Esophagus muscularis mucosa (tissue), 4 donors: ENCODE results near the gene CYP51A1. TPM values are rescaled to one million over a fixed set of nuclear protein-coding genes. Genes with fewer than 3 reads are reported as not detected.

ENCODE experiments used
- DNase-seq: peaks from one replicate; pipeline ENCODE4 v3.0.0-alpha.2; 2017; ENCODE audit errors: extremely low spot score
- H3K27ac ChIP-seq, 4 donors: fragments of 200-600 bp; sonication (generic); replicated peaks in 1 of 4; 1 replicate in 3 of 4; 2 replicates in 1 of 4; pipeline ENCODE4 v1.5.1; 2016 to 2019; ENCODE audit warnings: mild to moderate bottlenecking in 1 of 4
- H3K27me3 ChIP-seq, 4 donors: fragments of 200-600 bp; sonication (generic); one replicate each; pipeline versions ENCODE4 v1.5.1 to v1.6.0; 2016 to 2019
- H3K36me3 ChIP-seq, 4 donors: fragments of 200-600 bp; sonication (generic); one replicate each; pipeline ENCODE4 v1.5.1; 2016 to 2019
- H3K4me1 ChIP-seq, 4 donors: fragments of 200-600 bp; sonication (generic); one replicate each; pipeline ENCODE4 v1.5.1; 2016 to 2019
- H3K4me3 ChIP-seq, 4 donors: fragments of 200-600 bp; sonication (generic); 1 replicate in 2 of 4; 2 replicates in 2 of 4; pipeline ENCODE4 v1.5.1; 2016 to 2019; ENCODE audit warnings: mild to moderate bottlenecking in 4 of 4, moderate library complexity in 1 of 4
- H3K9me3 ChIP-seq, 4 donors: fragments of 200-600 bp; sonication (generic); 1 replicate in 3 of 4; 2 replicates in 1 of 4; pipeline ENCODE4 v1.5.1; 2016 to 2019
- EP300 ChIP-seq: sonication (generic); formaldehyde crosslinking; IDR thresholded peaks from one replicate; pipeline ENCODE4 v1.6.1; 2017; ENCODE audit warnings: antibody characterized with exemption
- POLR2A ChIP-seq: fragments of 450-650 bp; IDR thresholded peaks from one replicate; pipeline ENCODE4 v1.6.1; 2017; ENCODE audit warnings: antibody characterized with exemption, moderate library complexity, mild to moderate bottlenecking, low read depth
- POLR2AphosphoS5 ChIP-seq, 2 donors: sonication (generic); formaldehyde crosslinking; IDR thresholded peaks; one replicate each; pipeline ENCODE4 v1.6.1; 2017; ENCODE audit warnings: antibody characterized with exemption in 2 of 2
- WGBS: methylation state at CpG from one replicate; pipeline ENCODE4 v1.1.5; 2018; 5-methylcytosine and 5-hydroxymethylcytosine counted together
- intact Hi-C: fragments of 100-400 bp; cut with DNase I; formaldehyde crosslinking; loops from one replicate; pipeline ENCODE4 v1.15.1; 2023
- total RNA-seq, 4 donors: library from RNA; depleted of rRNA; stranded (reverse); fragments of >200 nt; gene quantifications; one replicate each; pipeline versions ENCODE4 v1.1.0 to v1.2.1, GENCODE V29; 2016
- TF ChIP-seq, protein P1 (sequence below), 3 experiments: fragments of 200-600 bp in 2 of 3; fragments of 450-650 bp in 1 of 3; sonication (generic) in 2 of 3; IDR thresholded peaks; one replicate each; pipeline ENCODE4 v1.5.1; 2017 to 2019; ENCODE audit warnings: antibody characterized with exemption in 3 of 3, mild to moderate bottlenecking in 2 of 3, moderate library complexity in 1 of 3

Gene CYP51A1
- total RNA-seq, 4 donors from 2014 or later, result 21.7 to 32.8 (median 27.3) TPM

DNA sequence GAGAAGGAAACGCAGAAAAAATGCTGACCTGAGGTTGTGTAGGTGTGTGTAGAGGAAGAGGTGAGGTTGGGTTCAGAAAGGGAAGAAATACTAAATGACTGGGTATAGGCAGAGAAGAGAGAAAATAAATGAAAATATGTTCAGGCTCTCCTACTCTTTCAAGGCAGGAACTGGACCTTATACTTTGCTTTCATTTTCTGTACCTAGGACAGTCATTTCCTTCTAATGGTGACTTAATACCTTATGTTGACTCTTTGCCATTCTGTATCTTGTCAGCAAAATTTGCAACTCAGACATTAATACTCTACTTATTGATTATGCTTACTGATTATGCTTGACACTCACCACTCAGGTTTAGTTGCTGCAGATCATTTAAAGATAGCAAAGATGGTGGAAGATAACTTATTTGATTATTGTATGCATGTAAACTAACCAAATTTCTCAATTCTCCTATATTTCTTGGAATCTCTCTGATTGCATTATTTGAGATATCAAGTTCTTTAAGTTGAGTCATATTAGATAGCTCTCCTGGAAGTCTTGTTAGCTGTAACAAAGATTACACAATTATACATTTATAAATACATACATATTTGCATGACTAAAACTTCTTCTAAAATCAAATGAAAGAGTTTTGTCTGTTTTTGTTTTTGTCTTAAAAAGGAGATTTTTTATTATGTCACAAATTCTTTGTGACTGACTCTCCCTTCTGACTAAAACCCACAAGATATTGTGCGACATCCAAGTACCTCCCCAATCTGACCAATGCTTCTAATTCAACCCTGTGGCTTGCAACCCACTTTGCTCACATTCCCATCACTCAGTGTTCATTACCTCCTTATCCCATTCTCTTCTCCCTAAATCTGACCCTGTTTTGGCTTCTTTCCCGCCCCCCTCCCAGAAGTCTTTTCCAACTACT is 24.6 kb upstream of the CYP51A1 start:
- Histone ChIP-seq H3K4me3 (no peak overlapping the region), H3K27me3 (no peaks in the 10 kb centered on the region), H3K9me3 (no peaks in the 10 kb centered on the region), H3K36me3 (no peaks in the 10 kb centered on the region), H3K4me1 (no peaks in the 10 kb centered on the region), H3K27ac (no peak overlapping the region)
- no peak for DNase-seq
- 93% methylated on average over 3 of the region's 3 CpGs for WGBS
- no peak for TF ChIP-seq POLR2A
- TF ChIP-seq, protein P1, sequence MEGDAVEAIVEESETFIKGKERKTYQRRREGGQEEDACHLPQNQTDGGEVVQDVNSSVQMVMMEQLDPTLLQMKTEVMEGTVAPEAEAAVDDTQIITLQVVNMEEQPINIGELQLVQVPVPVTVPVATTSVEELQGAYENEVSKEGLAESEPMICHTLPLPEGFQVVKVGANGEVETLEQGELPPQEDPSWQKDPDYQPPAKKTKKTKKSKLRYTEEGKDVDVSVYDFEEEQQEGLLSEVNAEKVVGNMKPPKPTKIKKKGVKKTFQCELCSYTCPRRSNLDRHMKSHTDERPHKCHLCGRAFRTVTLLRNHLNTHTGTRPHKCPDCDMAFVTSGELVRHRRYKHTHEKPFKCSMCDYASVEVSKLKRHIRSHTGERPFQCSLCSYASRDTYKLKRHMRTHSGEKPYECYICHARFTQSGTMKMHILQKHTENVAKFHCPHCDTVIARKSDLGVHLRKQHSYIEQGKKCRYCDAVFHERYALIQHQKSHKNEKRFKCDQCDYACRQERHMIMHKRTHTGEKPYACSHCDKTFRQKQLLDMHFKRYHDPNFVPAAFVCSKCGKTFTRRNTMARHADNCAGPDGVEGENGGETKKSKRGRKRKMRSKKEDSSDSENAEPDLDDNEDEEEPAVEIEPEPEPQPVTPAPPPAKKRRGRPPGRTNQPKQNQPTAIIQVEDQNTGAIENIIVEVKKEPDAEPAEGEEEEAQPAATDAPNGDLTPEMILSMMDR (IDR thresholded peaks at IDR 0.05), result no peak
- TF ChIP-seq POLR2AphosphoS5 (IDR thresholded peaks at IDR 0.05), result no peak
- TF ChIP-seq EP300, result no peak
- intact Hi-C loops, result no loop called here

DNA sequence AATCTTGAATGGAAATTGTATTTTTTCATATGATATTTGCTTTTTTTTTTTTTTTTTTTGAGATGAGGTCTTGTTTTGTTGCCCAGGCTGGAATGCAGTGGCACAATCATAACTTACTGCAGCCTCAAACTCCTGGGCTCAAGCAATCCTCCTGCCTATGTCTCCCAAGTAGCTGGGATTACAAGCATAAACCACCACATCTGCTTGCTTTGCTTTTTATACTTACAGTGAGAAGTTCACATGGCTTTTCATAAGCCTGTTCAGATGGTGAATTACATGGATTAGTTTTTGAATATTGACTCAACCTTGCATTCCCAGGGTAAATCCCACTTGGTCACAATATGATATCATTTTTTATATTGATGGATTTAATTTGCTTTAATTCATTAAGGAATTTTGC is 22.7 kb upstream of the CYP51A1 start:
- H3K4me1 ChIP-seq, result no peaks in the 10 kb centered on the region
- DNase-seq, result no peak
- no peaks in the 10 kb centered on the region for H3K36me3 ChIP-seq
- H3K27ac ChIP-seq, result no peak overlapping the region
- H3K27me3 ChIP-seq, result no peaks in the 10 kb centered on the region
- intact Hi-C loops, result no loop called here
- H3K9me3 ChIP-seq, result no peaks in the 10 kb centered on the region
- no peak overlapping the region for H3K4me3 ChIP-seq
- TF ChIP-seq EP300 (no peak), POLR2AphosphoS5 (IDR thresholded peaks at IDR 0.05) (no peak), POLR2A (no peak)
- TF ChIP-seq, protein P1 (IDR thresholded peaks at IDR 0.05), result no peak

DNA sequence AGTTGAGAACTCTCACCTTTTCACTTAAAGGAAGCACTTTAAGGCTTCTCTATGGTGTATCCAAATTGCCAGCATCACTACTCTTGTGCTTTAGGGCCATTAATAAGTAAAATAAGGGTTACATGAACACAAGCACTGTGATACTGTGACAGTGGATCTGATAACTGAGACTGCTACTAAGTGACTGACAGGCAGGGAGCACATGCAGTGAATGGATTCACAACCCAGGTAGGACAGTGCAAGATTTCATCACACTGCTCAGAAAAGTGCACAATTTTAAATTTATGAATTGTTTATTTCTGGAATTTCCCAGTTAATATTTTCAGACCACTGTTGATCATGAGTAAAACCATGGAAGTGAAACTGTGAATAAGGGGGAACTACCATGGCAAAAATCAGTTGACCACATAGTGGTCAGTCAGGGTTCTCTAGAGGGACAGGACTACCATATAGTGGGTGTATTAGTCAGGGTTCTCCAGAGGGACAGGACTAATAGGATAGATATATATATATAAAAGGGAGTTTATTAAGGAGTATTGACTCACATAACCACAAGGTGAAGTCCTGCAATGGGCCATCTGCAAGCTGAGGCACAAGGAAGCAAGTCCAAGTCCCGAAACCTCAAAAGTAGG is 20.9 kb upstream of the CYP51A1 start:
- no peak for DNase-seq
- Histone ChIP-seq H3K27me3 (no peaks in the 10 kb centered on the region), H3K4me3 (no peak overlapping the region), H3K27ac (no peak overlapping the region), H3K4me1 (no peaks in the 10 kb centered on the region), H3K36me3 (no peaks in the 10 kb centered on the region), H3K9me3 (no peaks in the 10 kb centered on the region)
- TF ChIP-seq EP300 (no peak), POLR2A (no peak), POLR2AphosphoS5 (IDR thresholded peaks at IDR 0.05) (no peak)
- TF ChIP-seq, protein P1 (IDR thresholded peaks at IDR 0.05), result no peak
- WGBS, result 94% methylated on average over 1 of the region's 1 CpG
- intact Hi-C loops, result no loop called here

DNA sequence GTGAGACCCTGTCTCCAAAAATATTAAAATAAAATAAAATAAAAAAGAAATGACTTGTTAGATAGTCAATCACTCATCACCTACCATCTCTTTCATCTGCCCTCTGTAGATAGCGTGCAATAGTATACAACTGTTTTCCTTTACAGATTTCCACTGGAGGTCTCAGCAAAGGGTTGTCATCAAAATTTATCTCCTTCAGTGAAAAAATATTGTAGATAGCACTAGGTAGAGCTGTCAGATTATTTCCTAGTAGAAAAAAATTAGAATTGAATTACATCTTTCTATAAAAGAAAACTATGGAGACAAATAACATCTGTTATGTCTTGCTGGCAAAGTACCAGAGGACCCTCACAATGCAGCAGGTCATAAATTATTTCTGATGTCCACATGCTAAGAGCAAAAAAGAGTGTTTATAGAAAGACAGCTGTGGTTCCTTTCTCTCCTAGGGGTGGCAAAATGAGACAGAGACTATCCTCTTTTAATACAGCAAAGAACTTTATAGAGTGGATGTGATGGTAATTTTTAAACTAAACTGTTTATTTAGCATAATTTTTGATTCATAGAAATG is 16.3 kb upstream of the CYP51A1 start:
- intact Hi-C loops, result no loop called here
- 59% methylated on average over 1 of the region's 1 CpG for WGBS
- TF ChIP-seq EP300, result no peak
- TF ChIP-seq POLR2A, result no peak
- TF ChIP-seq POLR2AphosphoS5 (IDR thresholded peaks at IDR 0.05), result no peak
- TF ChIP-seq, protein P1 (IDR thresholded peaks at IDR 0.05), result no peak

More for the DNA sequence above, 16.3 kb upstream of the CYP51A1 start:
- Histone ChIP-seq H3K9me3 (no peaks in the 10 kb centered on the region), H3K4me3 (no peak overlapping the region), H3K4me1 (no peaks in the 10 kb centered on the region), H3K36me3 (no peaks in the 10 kb centered on the region), H3K27ac (no peak overlapping the region), H3K27me3 (no peaks in the 10 kb centered on the region)
- no peak for DNase-seq
